HG03108 (cell line): ENCODE results near the gene PYGL.
"Not testable (repeated sequence)": the region's sequence is repeated elsewhere in the genome, so short reads cannot be mapped to it uniquely, and the experiment has no call there.

Experiments used
- ATAC-seq: cut with Tn5 transposase; IDR thresholded peaks from one replicate; pipeline ENCODE4 v1.9.1; 2021; ENCODE audit warnings: moderate library complexity; ENCODE audit not compliant: unreplicated experiment

Gene PYGL

GRCh38 chr14:50929506-50929905 lies 14.8 kb downstream of the PYGL start:
- ATAC-seq, result no peak

- no peak for ATAC-seq
These were observed 16.2 kb downstream of the PYGL start for GRCh38 chr14:50928002-50928635.

GRCh38 chr14:50926851-50927386 lies 17.4 kb downstream of the PYGL start:
- no peak for ATAC-seq

DNA sequence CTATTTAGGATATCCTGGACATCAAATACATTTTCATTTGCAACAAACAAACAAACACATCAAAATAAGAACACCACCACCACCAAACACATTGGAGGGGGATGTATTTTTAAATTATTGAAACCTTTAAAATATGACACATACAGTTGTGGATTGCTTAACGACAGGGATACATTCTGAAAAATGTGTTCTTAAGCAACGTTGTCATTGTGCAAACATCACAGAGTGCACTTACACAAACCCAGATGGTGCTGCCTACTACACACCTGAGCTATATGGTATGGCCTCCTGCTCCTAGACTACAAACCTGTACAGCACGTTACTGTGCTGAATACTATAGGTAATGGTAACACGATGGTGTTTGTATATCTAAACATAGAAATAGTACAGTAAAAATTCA lies 19.4 kb downstream of the PYGL start:
- ATAC-seq, result no peak

GRCh38 chr14:50924236-50924635 lies 20.0 kb downstream of the PYGL start:
- ATAC-seq, result no peak

DNA sequence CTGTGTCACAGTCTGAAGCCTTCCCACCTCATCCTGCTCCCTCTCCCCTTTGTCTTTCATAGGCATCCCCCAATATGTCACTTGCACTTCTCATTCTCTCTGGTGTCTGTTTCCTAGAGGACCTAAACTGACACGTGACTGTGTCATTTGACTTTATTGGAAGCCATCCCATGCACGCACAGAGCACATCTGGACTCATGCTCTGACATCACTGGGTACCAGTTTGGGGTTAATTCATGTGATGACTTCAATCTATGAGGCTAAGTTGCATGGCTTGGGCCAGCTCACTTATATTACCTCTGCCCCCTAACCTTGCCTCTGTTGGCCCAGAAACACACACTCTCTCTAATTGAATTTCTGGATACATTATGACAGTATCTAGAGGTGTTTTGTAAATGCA lies 21.5 kb downstream of the PYGL start:
- no peak for ATAC-seq

GRCh38 chr14:50920482-50921230 lies 23.6 kb downstream of the PYGL start:
- ATAC-seq, result no peak

DNA sequence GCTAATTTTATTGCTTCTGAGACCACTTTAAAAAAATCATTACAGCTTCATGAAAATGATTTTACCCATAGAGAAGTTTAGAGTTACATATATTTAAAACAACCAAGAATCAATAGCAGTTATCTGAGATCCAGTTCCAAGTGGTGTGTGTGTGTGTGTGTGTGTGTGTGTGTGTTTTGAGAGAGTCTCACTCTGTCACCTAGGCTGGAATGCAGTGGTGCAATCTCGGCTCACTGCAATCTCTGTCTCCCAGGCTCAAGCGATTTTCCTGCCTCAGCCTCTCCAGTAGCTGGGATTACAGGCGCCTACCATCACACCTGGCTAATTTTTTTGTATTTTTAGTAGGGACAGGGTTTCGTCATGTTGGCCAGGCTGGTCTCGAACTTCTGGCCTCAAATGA lies 24.8 kb downstream of the PYGL start:
- ATAC-seq, result not testable (repeated sequence)

DNA sequence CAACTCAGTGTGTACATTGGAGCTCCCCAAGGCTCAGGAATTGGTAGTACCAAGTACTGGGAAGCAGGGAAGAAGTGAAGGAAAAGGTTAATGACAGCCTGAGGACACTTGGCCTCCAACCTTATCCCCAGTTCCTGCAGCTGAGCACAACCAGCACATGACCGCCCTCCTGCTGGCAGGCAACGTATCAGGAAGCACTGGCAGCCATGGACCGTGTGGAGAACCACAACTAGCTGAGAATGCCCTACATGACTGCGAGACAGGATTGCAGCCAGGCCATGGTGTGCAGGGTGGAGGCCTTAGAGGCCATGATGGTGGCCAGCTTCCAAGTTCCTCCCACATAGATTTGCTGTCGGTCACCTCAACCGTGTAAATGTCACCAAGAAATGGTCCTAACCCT lies 26.8 kb downstream of the PYGL start:
- ATAC-seq, result no peak

DNA sequence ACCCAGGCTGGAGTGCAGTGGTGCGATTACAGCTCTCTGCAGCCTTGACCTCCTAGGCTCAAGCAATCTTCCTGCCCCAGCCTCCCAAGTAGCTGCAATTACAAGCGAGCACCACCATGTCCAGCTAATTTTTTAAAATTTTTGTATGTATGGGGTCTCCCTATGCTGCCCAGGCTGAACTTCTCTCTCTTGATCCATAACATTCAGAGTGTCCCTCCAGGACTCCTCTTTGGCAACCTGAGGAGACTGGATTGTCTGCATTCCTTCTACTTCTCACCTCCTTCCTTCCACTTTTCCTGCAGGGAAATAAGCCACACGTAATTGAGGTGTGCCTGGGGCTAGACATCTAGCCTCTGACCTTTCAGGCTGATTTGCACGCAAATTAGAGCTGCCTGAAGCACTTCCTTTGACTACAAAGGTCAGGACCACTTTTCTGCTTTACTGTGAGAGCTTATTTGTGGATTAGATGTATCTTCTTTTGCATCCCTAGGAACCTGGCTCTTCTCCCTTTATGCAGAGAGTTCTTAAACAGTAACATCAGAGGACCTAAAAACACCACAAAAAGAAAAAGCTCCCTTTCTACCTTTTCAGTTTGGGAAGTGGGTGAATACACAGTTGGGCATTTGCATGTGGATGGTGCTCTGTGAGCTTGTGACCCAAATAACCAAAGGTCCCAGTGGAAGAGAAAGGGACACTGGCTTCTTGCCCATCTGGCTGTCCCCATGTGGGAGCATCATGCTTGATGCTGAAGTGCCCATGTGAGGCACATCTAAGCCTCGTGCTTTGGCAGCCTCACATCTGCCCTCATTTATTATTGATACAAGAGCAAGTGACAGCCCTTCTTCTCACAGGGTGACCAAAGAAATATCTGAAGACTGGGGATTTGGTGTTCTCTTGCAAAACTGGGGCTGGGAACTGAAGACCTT lies 33.5 kb downstream of the PYGL start:
- no peak for ATAC-seq

GRCh38 chr14:50906326-50907065 lies 37.8 kb downstream of the PYGL start:
- ATAC-seq, result no peak

GRCh38 chr14:50904719-50905118 lies 39.6 kb downstream of the PYGL start:
- ATAC-seq, result no peak

GRCh38 chr14:50901361-50901760 lies 42.9 kb downstream of the PYGL start:
- ATAC-seq, result no peak

GRCh38 chr14:50897658-50898175 lies 46.6 kb downstream of the PYGL start:
- ATAC-seq, result no peak

- ATAC-seq, result not testable (repeated sequence)
These were observed 47.3 kb downstream of the PYGL start for GRCh38 chr14:50897005-50897404.

GRCh38 chr14:50896421-50896820 lies 47.9 kb downstream of the PYGL start:
- not testable (repeated sequence) for ATAC-seq

GRCh38 chr14:50892255-50892654 lies 52.0 kb downstream of the PYGL start:
- ATAC-seq, result no peak

DNA sequence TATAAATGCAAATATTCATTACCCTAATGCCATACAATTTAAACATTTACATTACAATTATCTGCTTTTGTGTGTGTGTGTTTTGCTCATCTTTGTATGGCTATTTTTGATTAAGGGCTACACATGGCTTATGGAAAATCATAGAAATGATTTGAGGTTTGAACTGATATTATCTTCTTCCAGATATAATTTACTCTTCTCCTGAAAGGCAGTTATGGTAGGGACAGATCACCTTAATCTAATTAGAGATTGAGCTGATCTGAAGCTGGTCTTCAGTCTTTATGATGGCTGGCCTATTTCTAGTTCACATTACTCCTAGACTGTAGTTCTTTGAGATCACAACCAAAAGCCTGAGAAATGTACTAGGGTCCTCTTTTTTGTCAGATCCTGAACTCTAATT lies 56.8 kb downstream of the PYGL start:
- no peak for ATAC-seq

GRCh38 chr14:50883827-50884197 lies 60.5 kb downstream of the PYGL start:
- ATAC-seq, result no peak
